Activated CD8-positive, alpha-beta T cell treated with anti-CD3 and anti-CD28 coated beads for 36 hours (primary cell): ENCODE data around the gene PCDHB9. TPM values are rescaled to one million over a fixed set of nuclear protein-coding genes. Genes with fewer than 3 reads are reported as not detected.
"Not testable (repeated sequence)": the region's sequence is repeated elsewhere in the genome, so short reads cannot be mapped to it uniquely, and the experiment has no call there.

ENCODE experiments used
- ATAC-seq: fragments of 200-7000 bp; cut with Tn5 transposase; one replicate; pipeline ENCODE4 v1.10.0; 2021; ENCODE audit warnings: mild to moderate bottlenecking, moderate library complexity
- CTCF ChIA-PET: fragments of 350-600 bp; sonication (Branson Sonifier 250); formaldehyde crosslinking; loops from one replicate; lab custom pipeline; 2021; ENCODE audit warnings: antibody characterized with exemption; lab: Charles Lee
- POLR2A ChIA-PET: fragments of 350-600 bp; sonication (Branson Sonifier 250); formaldehyde crosslinking; loops from one replicate; lab custom pipeline; 2021; ENCODE audit warnings: antibody characterized with exemption; lab: Charles Lee
- DNase-seq: peaks from one replicate; pipeline ENCODE4 v3.0.0-alpha.2; 2020
- H3K27ac Mint-ChIP-seq: one replicate; pipeline ENCODE4 v1.8.0; 2021; ENCODE audit warnings: mild to moderate bottlenecking, mixed read lengths
- H3K27me3 Mint-ChIP-seq: one replicate; pipeline ENCODE4 v1.8.0; 2021; ENCODE audit warnings: mixed read lengths
- H3K36me3 Mint-ChIP-seq: one replicate; pipeline ENCODE4 v1.8.0; 2021; ENCODE audit warnings: low read depth, mixed read lengths
- H3K4me1 Mint-ChIP-seq: one replicate; pipeline ENCODE4 v1.8.0; 2021; ENCODE audit warnings: low read depth, mixed read lengths
- H3K4me3 Mint-ChIP-seq: one replicate; pipeline ENCODE4 v1.8.0; 2021; ENCODE audit warnings: mild to moderate bottlenecking, moderate library complexity, mixed read lengths
- H3K9me3 Mint-ChIP-seq: one replicate; pipeline ENCODE4 v1.8.0; 2021; ENCODE audit warnings: mixed read lengths
- intact Hi-C: fragments of 100-400 bp; cut with micrococcal nuclease; formaldehyde crosslinking; loops from one replicate; pipeline ENCODE4 v1.10.0; 2022
- total RNA-seq, 2 experiments: library from RNA; stranded (reverse); gene quantifications; one replicate each; pipeline ENCODE4 v1.2.3, GENCODE V29; 2021
- TF ChIP-seq, protein P1 (sequence below): fragments of 200-600 bp; IDR thresholded peaks from one replicate; pipeline ENCODE4 v1.8.0; 2022; ENCODE audit warnings: antibody characterized with exemption, mild to moderate bottlenecking

The PCDHB9 gene
- total RNA-seq, 2 experiments from 2014 or later: not detected

DNA sequence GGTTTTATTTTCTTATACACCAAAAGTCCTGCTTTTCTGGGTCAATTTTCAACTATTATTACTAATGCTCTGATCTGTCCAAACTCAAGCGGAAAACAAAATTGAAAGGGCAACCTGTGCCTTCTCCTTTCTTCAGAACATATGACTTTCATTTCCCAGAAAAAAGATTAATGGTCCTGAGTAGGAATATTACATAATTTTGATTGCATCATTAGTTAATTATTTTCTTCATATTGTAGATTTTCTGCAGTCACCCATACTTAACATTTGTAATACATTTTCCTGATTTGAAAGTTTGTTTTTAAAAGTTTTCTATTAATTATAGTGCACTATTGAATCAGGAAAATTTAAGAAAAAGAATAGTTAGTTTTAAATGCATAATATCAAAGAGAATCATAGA is 11.0 kb upstream of the PCDHB9 start:
- DNase-seq: no peak
- peaks cover 20% of the 10 kb centered on the region for H3K27me3 Mint-ChIP-seq
- intact Hi-C loops: no loop called here
- H3K4me3 Mint-ChIP-seq: no peak overlapping the region
- TF ChIP-seq, protein P1, sequence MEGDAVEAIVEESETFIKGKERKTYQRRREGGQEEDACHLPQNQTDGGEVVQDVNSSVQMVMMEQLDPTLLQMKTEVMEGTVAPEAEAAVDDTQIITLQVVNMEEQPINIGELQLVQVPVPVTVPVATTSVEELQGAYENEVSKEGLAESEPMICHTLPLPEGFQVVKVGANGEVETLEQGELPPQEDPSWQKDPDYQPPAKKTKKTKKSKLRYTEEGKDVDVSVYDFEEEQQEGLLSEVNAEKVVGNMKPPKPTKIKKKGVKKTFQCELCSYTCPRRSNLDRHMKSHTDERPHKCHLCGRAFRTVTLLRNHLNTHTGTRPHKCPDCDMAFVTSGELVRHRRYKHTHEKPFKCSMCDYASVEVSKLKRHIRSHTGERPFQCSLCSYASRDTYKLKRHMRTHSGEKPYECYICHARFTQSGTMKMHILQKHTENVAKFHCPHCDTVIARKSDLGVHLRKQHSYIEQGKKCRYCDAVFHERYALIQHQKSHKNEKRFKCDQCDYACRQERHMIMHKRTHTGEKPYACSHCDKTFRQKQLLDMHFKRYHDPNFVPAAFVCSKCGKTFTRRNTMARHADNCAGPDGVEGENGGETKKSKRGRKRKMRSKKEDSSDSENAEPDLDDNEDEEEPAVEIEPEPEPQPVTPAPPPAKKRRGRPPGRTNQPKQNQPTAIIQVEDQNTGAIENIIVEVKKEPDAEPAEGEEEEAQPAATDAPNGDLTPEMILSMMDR: no peak
- peaks cover 7% of the 10 kb centered on the region for H3K36me3 Mint-ChIP-seq
- CTCF ChIA-PET: no interaction called here
- POLR2A ChIA-PET: no interaction called here
- H3K27ac Mint-ChIP-seq: no peak overlapping the region
- no peak for ATAC-seq
- H3K9me3 Mint-ChIP-seq: peaks cover 19% of the 10 kb centered on the region
- peaks cover 4% of the 10 kb centered on the region for H3K4me1 Mint-ChIP-seq

DNA sequence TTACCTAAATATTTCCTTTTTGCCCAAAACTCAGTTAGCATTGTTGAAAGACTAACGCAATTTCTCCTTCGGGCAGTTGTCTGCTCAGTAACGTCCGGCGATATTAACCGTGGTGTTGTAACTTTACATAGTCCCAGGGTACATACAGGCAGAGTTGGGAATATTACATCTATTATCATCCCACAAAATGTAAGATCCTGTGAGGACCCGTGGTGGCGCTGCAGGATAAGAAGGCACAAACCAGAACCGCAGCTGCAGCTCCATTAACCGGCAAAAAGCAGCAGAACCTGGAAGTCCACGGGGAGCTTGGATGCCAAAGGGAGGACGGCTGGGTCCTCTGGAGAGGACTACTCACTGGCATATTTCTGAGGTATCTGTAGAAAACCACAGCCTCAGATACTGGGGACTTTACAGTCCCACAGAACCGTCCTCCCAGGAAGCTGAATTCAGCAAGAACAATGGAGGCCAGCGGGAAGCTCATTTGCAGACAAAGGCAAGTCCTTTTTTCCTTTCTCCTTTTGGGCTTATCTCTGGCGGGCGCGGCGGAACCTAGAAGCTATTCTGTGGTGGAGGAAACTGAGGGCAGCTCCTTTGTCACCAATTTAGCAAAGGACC is 9.3 kb upstream of the PCDHB9 start, which contains the start of gene PCDHB8:
TSS of gene PCDHB8 (plus strand) at position 214 of the 615 bp plus-strand sequence. CDS start at position 459, 245 bp downstream.
- H3K27ac Mint-ChIP-seq, ATAC-seq, DNase-seq, intact Hi-C loops, H3K4me1 Mint-ChIP-seq, H3K36me3 Mint-ChIP-seq, POLR2A ChIA-PET, H3K4me3 Mint-ChIP-seq: not testable (repeated sequence)
- Mint-ChIP-seq H3K9me3 (peaks cover 19% of the 10 kb centered on the region), H3K27me3 (peaks cover 28% of the 10 kb centered on the region)
- CTCF ChIA-PET: interaction anchor here (1.8 kb wide), 1 partner anchor 10 kb away, joined by 11 read pairs; the partner anchor contains the start of gene PCDHB9

GRCh38 chr5:141179371-141179770 is 7.6 kb upstream of the PCDHB9 start:
- H3K36me3 Mint-ChIP-seq, H3K9me3 Mint-ChIP-seq, CTCF ChIA-PET, ATAC-seq, H3K4me1 Mint-ChIP-seq, POLR2A ChIA-PET, DNase-seq, H3K27ac Mint-ChIP-seq, intact Hi-C loops, H3K4me3 Mint-ChIP-seq: not testable (repeated sequence)
- peaks cover 31% of the 10 kb centered on the region for H3K27me3 Mint-ChIP-seq

DNA sequence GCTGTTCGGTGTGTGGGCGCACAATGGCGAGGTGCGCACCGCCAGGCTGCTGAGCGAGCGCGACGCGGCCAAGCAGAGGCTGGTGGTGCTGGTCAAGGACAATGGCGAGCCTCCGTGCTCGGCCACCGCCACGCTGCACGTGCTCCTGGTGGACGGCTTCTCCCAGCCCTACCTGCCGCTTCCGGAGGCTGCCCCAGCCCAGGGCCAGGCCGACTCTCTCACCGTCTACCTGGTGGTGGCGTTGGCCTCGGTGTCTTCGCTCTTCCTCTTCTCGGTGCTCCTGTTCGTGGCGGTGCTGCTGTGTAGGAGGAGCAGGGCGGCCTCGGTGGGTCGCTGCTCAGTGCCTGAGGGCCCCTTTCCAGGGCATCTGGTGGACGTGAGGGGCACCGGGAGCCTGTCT is 7.1 kb upstream of the PCDHB9 start:
- H3K4me1 Mint-ChIP-seq, CTCF ChIA-PET, H3K4me3 Mint-ChIP-seq, ATAC-seq, DNase-seq, H3K27ac Mint-ChIP-seq, intact Hi-C loops, H3K36me3 Mint-ChIP-seq, POLR2A ChIA-PET, H3K9me3 Mint-ChIP-seq: not testable (repeated sequence)
- H3K27me3 Mint-ChIP-seq: peaks cover 33% of the 10 kb centered on the region

- Mint-ChIP-seq H3K27me3 (peaks cover 31% of the 10 kb centered on the region), H3K4me1 (no peaks in the 10 kb centered on the region), H3K36me3 (peaks cover 5% of the 10 kb centered on the region), H3K27ac (no peak overlapping the region), H3K4me3 (no peak overlapping the region), H3K9me3 (peaks cover 4% of the 10 kb centered on the region)
- DNase-seq: no peak
- POLR2A ChIA-PET: no interaction called here
- TF ChIP-seq, protein P1: no peak
- intact Hi-C loops: no loop called here
- no peak for ATAC-seq
- CTCF ChIA-PET: no interaction called here
Measured at GRCh38 chr5:141180313-141180712, 6.6 kb upstream of the PCDHB9 start.

DNA sequence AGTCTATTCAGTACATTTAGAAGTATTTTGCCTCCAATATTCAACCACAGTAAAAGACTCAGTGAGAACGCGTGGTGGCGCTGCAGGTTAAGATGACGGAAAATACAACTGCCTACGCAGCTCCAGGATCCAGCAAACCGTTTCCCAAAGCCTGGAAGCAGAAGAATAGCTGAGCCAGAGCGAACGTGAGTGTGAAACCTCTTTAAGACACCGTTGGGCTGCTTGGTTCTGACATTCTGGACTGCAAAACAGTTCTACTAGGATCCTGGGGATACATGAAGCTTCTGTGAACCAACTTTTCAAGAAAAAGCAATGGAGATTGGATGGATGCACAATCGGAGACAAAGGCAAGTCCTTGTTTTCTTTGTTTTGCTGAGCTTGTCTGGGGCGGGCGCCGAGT is 4.7 kb upstream of the PCDHB9 start, which contains the start of gene PCDHB16:
TSS of gene PCDHB16 (plus strand) at position 140 of the 400 bp plus-strand sequence. CDS start at position 313, 173 bp downstream.
- peaks cover 36% of the 10 kb centered on the region for H3K27me3 Mint-ChIP-seq
- ATAC-seq: no peak
- TF ChIP-seq, protein P1: peak; percentile 28
- no peak within 1 kb of the TSS for H3K4me3 Mint-ChIP-seq
- POLR2A ChIA-PET: no interaction called here
- CTCF ChIA-PET: interaction anchor here (1.0 to 1.6 kb wide), 5 partner anchors 9 to 342 kb away, joined by 3 to 5 read pairs (median 3); partner anchors contain the start of genes PCDHB10 and PCDHB3
- no peak within 1 kb of the TSS for H3K27ac Mint-ChIP-seq
- peak; percentile 13 for DNase-seq
- peaks cover 5% of the 10 kb centered on the region for H3K36me3 Mint-ChIP-seq
- peaks cover 8% of the 10 kb centered on the region for H3K9me3 Mint-ChIP-seq
- peaks cover 4% of the 10 kb centered on the region for H3K4me1 Mint-ChIP-seq
- intact Hi-C loops: no loop called here

- DNase-seq, H3K27ac Mint-ChIP-seq, CTCF ChIA-PET, H3K36me3 Mint-ChIP-seq, H3K4me1 Mint-ChIP-seq, ATAC-seq, POLR2A ChIA-PET, intact Hi-C loops, H3K4me3 Mint-ChIP-seq: not testable (repeated sequence)
- Mint-ChIP-seq H3K9me3 (peaks cover 14% of the 10 kb centered on the region), H3K27me3 (peaks cover 44% of the 10 kb centered on the region)
Measured at GRCh38 chr5:141184117-141184855, 2.7 kb upstream of the PCDHB9 start.

DNA sequence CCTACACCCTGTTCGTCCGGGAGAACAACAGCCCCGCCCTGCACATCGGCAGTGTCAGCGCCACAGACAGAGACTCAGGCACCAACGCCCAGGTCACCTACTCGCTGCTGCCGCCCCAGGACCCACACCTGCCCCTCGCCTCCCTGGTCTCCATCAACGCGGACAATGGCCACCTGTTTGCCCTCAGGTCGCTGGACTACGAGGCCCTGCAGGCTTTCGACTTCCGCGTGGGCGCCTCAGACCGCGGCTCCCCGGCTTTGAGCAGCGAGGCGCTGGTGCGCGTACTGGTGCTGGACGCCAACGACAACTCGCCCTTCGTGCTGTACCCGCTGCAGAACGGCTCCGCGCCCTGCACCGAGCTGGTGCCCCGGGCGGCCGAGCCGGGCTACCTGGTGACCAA is 1.7 kb downstream of the PCDHB9 start:
- H3K27ac Mint-ChIP-seq, H3K36me3 Mint-ChIP-seq, CTCF ChIA-PET, H3K4me3 Mint-ChIP-seq, intact Hi-C loops, H3K4me1 Mint-ChIP-seq, POLR2A ChIA-PET, ATAC-seq, DNase-seq: not testable (repeated sequence)
- peaks cover 18% of the 10 kb centered on the region for H3K9me3 Mint-ChIP-seq
- H3K27me3 Mint-ChIP-seq: peaks cover 40% of the 10 kb centered on the region

DNA sequence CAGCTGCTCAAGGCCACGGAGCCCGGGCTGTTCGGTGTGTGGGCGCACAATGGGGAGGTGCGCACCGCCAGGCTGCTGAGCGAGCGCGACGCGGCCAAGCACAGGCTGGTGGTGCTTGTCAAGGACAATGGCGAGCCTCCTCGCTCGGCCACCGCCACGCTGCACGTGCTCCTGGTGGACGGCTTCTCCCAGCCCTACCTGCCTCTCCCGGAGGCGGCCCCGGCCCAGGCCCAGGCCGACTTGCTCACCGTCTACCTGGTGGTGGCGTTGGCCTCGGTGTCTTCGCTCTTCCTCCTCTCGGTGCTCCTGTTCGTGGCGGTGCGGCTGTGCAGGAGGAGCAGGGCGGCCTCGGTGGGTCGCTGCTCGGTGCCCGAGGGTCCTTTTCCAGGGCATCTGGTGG is 2.2 kb downstream of the PCDHB9 start:
- intact Hi-C loops, H3K4me3 Mint-ChIP-seq: not testable (repeated sequence)

More for the DNA sequence above, 2.2 kb downstream of the PCDHB9 start:
- H3K36me3 Mint-ChIP-seq, POLR2A ChIA-PET, ATAC-seq, CTCF ChIA-PET, H3K4me1 Mint-ChIP-seq, H3K27ac Mint-ChIP-seq, DNase-seq: not testable (repeated sequence)
- Mint-ChIP-seq H3K27me3 (peaks cover 40% of the 10 kb centered on the region), H3K9me3 (peaks cover 19% of the 10 kb centered on the region)
